Stimulated activated CD4-positive, alpha-beta T cell treated with anti-CD3 and anti-CD28 coated beads, Interleukin-15, amount 100 ng/mL, for 48 hours (primary cell): ENCODE results near the gene CACNA1E.

Source experiments
- DNase-seq, 2 donors: peaks; one replicate each; pipeline ENCODE4 v3.0.0-alpha.2; 2020; ENCODE audit warnings: low read depth in 2 of 2

The CACNA1E gene

GRCh38 chr1:181632960-181633359, 149.6 kb downstream of the CACNA1E start:
- no peak for DNase-seq

DNA sequence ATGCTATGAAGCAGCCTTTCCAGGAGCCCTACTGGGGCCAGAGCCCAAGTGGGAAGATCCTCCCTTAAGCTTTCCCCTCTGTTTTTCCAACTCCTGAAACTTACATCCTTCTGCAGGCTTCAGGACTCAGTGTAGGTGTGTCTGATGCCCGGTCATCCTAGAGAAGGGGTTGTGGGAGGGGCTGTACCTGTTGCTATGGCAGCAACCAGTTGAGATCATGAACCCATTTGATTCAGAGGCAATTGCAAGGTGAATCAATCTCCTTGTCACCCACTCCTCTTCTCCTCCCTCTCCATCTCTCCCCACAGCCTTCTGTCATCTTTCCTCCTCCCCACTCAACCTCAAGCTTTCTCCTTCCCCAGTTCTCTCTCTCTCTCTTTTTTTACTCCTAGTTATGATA, 151.8 kb downstream of the CACNA1E start:
- DNase-seq = no peak

GRCh38 chr1:181637998-181638397, 154.7 kb downstream of the CACNA1E start:
- DNase-seq = no peak

DNA sequence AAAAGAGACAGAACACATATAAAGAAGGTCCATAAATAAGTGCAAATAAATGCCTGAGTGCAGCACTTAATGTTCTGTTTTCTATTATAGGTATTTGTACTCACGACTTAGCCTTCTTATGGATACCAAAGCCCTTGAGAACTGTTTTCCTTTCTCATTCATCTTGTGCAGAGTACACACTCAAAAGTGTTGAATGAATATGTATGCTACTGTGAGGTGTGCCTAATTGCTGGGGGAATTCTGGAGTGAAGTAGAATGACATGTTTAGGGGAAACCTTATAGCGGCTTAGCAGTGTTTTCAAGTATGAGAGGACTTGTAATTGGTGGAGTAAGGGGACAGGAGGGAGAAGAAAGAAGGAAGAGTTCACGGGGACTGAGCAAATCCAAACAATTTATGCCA, 157.6 kb downstream of the CACNA1E start:
- DNase-seq = no peak

DNA sequence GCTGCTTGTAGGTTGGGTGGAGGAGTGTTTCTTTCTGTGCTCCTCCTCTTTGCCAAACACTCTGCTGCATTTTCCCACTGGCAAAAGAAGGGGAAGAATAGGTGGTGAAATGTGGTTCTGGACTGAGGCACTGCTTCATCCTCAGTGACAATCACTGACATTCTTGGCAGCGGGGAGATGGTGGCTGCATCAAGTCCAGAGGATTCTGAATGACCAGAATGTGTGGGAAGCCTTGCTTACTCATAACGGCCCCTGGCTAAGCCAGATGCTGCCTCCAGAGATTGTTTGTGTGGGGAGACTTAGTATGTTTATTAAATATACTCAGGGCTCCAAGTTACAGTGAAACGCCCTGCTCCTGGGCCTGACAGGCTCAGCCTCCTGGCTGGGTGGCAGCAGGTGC, 160.3 kb downstream of the CACNA1E start:
- no peak for DNase-seq

GRCh38 chr1:181645171-181645570, 161.9 kb downstream of the CACNA1E start:
- DNase-seq = no peak

DNA sequence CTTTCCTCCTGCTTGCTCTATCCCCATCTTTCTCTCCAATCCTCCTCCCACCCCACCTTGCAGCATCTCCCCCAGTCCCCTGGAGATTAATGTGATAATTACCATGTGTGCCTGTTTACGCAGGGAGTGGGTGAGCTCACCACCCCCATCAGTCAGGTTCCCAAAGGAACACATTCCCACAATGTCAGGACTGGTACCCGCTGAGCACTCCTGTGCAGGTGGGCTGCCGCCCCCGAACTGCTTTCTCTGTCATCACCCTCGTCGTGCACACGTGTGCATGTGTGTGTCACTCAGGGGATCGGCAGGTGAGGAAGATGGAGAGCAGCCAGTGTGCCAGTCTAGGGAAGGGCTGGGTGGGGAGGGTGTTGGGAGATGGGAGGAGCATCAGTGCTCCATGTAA, 163.4 kb downstream of the CACNA1E start:
- DNase-seq = no peak

GRCh38 chr1:181647314-181648035, 164.2 kb downstream of the CACNA1E start:
- DNase-seq = no peak

DNA sequence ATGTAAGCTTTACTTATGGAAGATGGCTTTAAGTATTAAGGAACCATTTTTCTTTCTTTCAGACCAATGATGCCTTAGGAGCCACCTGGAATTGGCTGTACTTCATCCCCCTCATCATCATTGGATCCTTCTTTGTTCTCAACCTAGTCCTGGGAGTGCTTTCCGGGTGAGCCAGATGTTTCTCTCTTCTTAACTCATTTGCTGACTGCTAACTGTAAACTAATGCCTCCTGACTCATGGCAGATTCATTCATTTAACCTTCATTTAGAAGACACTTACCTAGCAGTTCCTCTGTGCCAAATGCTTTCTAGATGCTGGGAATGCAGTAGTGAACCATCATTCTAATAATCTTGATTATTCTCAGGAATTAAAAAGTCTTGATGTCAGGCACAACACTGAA, 168.0 kb downstream of the CACNA1E start:
- DNase-seq = no peak

- no peak for DNase-seq
These were observed 172.4 kb downstream of the CACNA1E start for GRCh38 chr1:181655756-181656155.

DNA sequence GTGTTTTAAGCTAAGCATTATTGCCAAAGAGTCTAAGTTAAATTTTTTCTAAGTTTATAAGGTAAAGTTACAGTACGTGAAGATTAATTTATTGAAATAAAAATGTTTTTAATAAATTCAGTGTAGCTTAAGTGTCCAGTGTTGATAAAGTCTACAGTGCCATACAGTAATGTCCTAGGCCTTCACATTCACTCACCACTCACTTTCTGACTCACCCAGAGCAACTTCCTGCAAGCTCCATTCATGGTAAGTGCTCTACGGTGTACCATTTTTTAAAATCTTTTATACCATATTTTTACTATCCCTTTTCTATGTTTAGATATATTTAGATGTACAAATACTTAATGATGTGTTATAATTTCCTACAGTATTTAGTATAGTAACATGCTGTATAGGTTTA, 173.2 kb downstream of the CACNA1E start:
- no peak for DNase-seq

GRCh38 chr1:181658581-181658980, 175.3 kb downstream of the CACNA1E start:
- DNase-seq = no peak

- DNase-seq = no peak
These were observed 176.1 kb downstream of the CACNA1E start for GRCh38 chr1:181659321-181659957.

DNA sequence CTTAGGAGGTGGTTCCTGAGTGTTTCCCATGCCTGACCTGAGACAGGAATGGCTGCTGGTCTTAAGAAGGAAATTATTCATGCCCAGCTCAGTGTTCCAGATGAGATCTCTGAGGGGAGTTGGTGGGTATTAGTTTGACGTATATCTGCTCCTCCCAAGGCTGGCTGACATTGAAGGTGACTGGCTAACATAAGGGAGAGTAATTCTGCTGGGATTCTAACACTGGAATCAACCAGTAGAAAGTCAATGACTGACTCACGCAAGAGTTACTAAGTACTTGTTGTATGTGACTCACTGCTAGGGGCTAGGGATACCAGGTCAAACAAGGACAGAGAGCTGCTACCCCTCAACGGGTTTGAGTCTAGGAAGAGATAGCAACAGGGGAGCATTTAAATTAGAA, 177.3 kb downstream of the CACNA1E start:
- DNase-seq = no peak

DNA sequence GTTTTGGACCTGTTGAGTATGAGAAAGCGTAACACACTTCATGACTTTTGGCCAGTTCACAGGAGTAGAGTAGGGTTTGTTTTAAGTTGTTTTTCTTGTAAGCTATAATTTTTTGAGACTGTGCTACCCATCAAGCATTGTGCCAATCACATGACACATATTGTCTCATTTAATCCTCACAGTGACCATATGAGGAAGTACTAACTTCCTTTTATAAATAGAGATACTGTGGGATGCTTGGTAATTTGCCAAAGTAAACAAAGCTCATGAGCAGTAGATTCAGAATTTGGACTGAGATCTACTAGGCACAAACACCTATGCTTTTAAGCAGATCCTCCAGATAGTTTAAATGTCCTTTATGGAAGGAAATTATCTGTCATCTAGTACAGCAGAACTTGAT, 178.3 kb downstream of the CACNA1E start:
- DNase-seq = no peak

DNA sequence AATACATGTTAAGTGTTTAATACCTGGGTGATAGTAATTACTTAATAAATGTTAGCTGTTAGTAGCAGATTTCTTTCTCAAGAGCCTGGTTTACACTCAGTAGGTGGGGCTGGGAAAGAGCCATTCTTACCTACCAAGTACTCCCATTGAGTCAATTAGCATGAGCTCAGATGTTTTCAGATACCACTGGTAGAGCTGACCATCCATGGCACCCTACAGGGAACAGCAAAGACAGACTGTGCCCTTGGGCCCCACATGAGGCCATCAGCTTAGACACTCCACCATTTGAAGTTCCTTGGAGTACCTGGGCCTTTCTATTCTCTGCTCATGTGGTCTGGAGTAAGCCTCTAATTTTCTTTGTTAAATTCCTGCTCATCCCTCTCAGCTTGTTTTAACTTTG, 179.3 kb downstream of the CACNA1E start:
- no peak for DNase-seq

GRCh38 chr1:181664543-181664942, 181.2 kb downstream of the CACNA1E start:
- no peak for DNase-seq

- no peak for DNase-seq
These were observed 185.9 kb downstream of the CACNA1E start for GRCh38 chr1:181669246-181669645.

DNA sequence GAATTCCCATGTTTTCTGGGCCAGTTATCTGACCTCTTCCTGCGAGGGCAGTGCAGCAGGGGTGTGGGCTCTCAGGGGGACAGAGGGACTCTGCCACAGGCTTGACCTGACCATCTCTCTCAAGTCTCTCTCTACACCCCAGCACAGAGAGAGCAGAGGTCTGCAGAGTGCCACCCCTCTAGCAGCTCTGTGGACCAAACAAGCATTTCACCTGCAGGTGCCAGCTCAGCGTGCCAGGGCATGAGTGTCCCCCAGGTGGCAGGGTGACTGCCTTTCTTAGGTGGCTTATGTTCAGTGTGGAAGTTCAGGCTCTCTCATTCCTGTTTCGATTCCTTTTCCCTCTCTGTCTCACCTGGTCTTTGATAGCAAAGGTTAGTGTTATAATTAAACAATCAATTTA, 191.3 kb downstream of the CACNA1E start:
- no peak for DNase-seq

DNA sequence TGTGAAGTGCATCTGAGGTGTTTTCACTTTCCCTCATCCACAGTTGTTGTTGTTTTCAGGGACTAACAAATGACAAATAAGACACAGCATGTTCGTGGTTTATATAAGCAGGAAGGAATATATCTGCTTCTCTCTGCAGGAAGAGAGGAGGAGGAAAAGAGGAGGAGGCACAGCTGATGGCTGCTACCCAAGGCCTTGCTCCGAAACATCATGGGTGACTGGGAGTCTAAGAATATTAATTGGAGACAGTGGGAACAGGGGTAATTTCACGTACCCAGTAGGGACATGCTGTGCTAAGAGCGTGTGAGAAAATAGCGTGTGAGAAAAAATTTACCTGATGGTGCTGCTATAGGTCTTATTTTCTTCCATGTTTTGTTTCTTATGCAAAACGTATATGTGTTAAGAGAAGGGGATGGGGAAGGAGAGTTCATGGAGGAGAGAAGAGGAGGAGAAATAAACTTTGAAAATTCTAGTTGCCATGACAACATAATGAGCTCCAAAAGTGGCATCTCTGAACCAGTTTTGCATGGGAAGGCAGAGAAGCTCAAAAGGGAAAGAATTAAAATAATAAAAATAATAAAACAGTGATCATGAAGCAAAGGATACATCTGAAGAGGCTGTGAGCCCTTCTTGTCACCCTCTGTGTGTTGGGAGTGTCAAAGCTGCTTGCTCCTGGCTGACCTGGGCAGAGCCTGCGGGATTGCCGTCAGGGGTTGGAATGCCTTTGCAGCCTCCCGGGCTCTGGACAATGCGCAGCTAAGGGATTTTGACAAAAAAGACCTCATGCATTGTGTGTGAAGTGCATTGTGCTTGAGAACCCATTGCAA, 192.0 kb downstream of the CACNA1E start:
- no peak for DNase-seq

- no peak for DNase-seq
These were observed 192.5 kb downstream of the CACNA1E start for GRCh38 chr1:181675918-181676190.

DNA sequence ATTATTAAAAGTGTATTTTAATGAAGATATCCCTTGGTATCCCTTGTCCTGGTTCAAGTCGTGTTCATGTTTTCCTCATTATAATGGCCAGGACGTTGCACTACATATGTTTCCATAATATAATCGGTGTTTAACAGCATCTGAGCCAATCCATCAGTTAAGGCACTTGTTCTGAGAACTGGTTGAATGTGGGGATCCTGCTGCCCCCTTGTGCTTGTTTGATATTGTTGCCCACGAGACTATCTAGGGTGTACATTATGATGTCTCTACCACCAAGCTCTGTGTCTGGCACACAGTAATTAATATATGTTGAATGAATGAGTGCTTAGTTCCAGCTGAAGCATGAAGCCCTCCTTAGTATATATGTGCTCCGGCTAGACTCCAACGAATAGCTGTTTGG, 193.0 kb downstream of the CACNA1E start:
- no peak for DNase-seq

- DNase-seq = no peak
These were observed 197.0 kb downstream of the CACNA1E start for GRCh38 chr1:181680332-181680731.
